ENCODE results near the gene SON. TPM values are rescaled to one million over a fixed set of nuclear protein-coding genes. Genes with fewer than 3 reads are reported as not detected.

Gene SON
- total and polyA plus RNA-seq, 2 of the 13 experiments (the other 11 are each of a cell fraction or from before 2014, with no cell fraction given), result 61.3 to 78.3 TPM

DNA sequence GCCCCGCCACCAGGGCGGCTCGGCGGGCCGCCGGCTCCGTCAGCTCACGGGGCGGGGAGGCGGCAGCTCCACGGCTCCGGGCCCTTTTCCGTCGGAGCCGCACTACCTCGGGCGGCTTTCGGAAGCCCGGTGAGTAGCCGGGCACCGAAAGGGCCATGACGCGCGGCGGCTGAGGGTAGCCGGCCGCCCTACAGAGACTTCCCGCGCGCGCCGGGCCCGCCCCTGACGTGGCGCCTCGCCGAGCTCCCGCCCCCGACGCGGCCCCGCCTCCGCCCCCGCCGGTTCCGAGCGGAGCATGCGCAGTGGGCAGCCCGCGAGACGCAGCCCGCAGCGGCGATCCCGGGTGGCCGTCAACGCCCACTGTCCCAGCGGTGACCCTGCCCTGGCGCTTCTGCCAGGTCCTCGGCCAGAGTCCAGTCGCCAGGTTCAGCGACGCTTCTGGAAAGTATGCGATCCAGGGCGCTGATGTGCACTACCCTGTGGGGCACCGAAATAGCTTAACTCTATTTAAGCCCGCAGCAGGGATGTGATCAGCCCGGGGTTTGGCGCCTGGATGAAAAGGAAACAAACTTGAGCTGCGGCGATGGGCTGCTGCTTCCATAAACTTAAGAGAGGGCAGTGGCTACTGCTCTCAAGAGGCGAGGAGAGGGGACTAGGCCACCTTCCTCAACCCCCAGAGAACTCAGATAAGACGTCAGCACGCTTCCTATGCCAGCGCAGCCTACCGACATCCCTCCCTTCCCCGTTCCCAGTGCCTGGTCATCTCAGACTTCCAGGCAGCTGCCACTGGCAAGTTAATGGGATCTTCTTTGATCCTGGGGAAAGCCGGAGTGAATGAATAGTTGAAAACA, 45.9 kb downstream of the SON start, which contains the start of gene DONSON (continued):
- TF ChIP-seq ZNF747 (CRISPR knock-in tag; IDR thresholded peaks at IDR 0.05; ENCODE audit: borderline replicate concordance) (peak; percentile 30; the same call in 1 of the 2 replicates), SATB2 (CRISPR knock-in tag; IDR thresholded peaks at IDR 0.05) (peak; percentile 24; the same call in 1 of the 2 replicates), ZNF597 (CRISPR knock-in tag; IDR thresholded peaks at IDR 0.05) (0 out of 2 replicates have a peak, but pooled peaks have one; percentile 15), ZNF746 (CRISPR knock-in tag; IDR thresholded peaks at IDR 0.05) (peak; percentile 48; the same call in 1 of the 2 replicates), AGO2 (optimal IDR thresholded peaks at IDR 0.05; ENCODE audit: low read depth, low read length) (peak; percentile 94), IKZF5 (CRISPR knock-in tag; IDR thresholded peaks at IDR 0.05) (peak; percentile 65; the same call in 1 of the 2 replicates), ZNF841 (CRISPR knock-in tag; IDR thresholded peaks at IDR 0.05; ENCODE audit: borderline replicate concordance) (no peak), SALL1 (CRISPR knock-in tag; IDR thresholded peaks at IDR 0.05) (peak; percentile 86), ZSCAN31 (CRISPR knock-in tag; IDR thresholded peaks at IDR 0.05; ENCODE audit: low read depth) (no peak), ZNF709 (CRISPR knock-in tag; IDR thresholded peaks at IDR 0.05) (peak; percentile 65), ZNF431 (CRISPR knock-in tag; IDR thresholded peaks at IDR 0.05; ENCODE audit: borderline replicate concordance, low read depth) (peak; percentile 33; the same call in 1 of the 2 replicates), GATAD2A (CRISPR knock-in tag; IDR thresholded peaks at IDR 0.05) (peak; percentile 80), ZFY (CRISPR knock-in tag; IDR thresholded peaks at IDR 0.05) (peak; percentile 57), KLF6 (CRISPR knock-in tag; IDR thresholded peaks at IDR 0.05) (peak; percentile 23; the same call in 1 of the 2 replicates)
- TF ChIP-seq, protein P1, sequence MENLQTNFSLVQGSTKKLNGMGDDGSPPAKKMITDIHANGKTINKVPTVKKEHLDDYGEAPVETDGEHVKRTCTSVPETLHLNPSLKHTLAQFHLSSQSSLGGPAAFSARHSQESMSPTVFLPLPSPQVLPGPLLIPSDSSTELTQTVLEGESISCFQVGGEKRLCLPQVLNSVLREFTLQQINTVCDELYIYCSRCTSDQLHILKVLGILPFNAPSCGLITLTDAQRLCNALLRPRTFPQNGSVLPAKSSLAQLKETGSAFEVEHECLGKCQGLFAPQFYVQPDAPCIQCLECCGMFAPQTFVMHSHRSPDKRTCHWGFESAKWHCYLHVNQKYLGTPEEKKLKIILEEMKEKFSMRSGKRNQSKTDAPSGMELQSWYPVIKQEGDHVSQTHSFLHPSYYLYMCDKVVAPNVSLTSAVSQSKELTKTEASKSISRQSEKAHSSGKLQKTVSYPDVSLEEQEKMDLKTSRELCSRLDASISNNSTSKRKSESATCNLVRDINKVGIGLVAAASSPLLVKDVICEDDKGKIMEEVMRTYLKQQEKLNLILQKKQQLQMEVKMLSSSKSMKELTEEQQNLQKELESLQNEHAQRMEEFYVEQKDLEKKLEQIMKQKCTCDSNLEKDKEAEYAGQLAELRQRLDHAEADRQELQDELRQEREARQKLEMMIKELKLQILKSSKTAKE (CRISPR knock-in tag; IDR thresholded peaks at IDR 0.05; ENCODE audit: borderline replicate concordance), result 0 out of 2 replicates have a peak, but pooled peaks have one; percentile 66
- TF ChIP-seq, protein P2, sequence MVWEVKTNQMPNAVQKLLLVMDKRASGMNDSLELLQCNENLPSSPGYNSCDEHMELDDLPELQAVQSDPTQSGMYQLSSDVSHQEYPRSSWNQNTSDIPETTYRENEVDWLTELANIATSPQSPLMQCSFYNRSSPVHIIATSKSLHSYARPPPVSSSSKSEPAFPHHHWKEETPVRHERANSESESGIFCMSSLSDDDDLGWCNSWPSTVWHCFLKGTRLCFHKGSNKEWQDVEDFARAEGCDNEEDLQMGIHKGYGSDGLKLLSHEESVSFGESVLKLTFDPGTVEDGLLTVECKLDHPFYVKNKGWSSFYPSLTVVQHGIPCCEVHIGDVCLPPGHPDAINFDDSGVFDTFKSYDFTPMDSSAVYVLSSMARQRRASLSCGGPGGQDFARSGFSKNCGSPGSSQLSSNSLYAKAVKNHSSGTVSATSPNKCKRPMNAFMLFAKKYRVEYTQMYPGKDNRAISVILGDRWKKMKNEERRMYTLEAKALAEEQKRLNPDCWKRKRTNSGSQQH (CRISPR knock-in tag; IDR thresholded peaks at IDR 0.05; ENCODE audit: low read depth), result no peak
- TF ChIP-seq, protein P3, sequence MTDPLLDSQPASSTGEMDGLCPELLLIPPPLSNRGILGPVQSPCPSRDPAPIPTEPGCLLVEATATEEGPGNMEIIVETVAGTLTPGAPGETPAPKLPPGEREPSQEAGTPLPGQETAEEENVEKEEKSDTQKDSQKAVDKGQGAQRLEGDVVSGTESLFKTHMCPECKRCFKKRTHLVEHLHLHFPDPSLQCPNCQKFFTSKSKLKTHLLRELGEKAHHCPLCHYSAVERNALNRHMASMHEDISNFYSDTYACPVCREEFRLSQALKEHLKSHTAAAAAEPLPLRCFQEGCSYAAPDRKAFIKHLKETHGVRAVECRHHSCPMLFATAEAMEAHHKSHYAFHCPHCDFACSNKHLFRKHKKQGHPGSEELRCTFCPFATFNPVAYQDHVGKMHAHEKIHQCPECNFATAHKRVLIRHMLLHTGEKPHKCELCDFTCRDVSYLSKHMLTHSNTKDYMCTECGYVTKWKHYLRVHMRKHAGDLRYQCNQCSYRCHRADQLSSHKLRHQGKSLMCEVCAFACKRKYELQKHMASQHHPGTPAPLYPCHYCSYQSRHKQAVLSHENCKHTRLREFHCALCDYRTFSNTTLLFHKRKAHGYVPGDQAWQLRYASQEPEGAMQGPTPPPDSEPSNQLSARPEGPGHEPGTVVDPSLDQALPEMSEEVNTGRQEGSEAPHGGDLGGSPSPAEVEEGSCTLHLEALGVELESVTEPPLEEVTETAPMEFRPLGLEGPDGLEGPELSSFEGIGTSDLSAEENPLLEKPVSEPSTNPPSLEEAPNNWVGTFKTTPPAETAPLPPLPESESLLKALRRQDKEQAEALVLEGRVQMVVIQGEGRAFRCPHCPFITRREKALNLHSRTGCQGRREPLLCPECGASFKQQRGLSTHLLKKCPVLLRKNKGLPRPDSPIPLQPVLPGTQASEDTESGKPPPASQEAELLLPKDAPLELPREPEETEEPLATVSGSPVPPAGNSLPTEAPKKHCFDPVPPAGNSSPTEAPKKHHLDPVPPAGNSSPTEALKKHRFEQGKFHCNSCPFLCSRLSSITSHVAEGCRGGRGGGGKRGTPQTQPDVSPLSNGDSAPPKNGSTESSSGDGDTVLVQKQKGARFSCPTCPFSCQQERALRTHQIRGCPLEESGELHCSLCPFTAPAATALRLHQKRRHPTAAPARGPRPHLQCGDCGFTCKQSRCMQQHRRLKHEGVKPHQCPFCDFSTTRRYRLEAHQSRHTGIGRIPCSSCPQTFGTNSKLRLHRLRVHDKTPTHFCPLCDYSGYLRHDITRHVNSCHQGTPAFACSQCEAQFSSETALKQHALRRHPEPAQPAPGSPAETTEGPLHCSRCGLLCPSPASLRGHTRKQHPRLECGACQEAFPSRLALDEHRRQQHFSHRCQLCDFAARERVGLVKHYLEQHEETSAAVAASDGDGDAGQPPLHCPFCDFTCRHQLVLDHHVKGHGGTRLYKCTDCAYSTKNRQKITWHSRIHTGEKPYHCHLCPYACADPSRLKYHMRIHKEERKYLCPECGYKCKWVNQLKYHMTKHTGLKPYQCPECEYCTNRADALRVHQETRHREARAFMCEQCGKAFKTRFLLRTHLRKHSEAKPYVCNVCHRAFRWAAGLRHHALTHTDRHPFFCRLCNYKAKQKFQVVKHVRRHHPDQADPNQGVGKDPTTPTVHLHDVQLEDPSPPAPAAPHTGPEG (CRISPR knock-in tag; IDR thresholded peaks at IDR 0.05), result peak; percentile 49

Data from HepG2 (cell line).